ENCODE data around the gene KIAA1614.
"Not testable (repeated sequence)": the region's sequence is repeated elsewhere in the genome, so short reads cannot be mapped to it uniquely, and the experiment has no call there.

Gene KIAA1614

GRCh38 chr1:180954801-180955165, 42.1 kb downstream of the KIAA1614 start:
- Mint-ChIP-seq H3K9me3 (no peaks in the 10 kb centered on the region), H3K27me3 (ENCODE audit: low read depth, poor library complexity) (no peaks in the 10 kb centered on the region), H3K4me1 (peaks cover 5% of the 10 kb centered on the region), H3K27ac (no peak overlapping the region), H3K36me3 (ENCODE audit: low read depth) (peaks cover 48% of the 10 kb centered on the region), H3K4me3 (no peak overlapping the region)
- DNase-seq = no peak
- TF ChIP-seq, protein P1, sequence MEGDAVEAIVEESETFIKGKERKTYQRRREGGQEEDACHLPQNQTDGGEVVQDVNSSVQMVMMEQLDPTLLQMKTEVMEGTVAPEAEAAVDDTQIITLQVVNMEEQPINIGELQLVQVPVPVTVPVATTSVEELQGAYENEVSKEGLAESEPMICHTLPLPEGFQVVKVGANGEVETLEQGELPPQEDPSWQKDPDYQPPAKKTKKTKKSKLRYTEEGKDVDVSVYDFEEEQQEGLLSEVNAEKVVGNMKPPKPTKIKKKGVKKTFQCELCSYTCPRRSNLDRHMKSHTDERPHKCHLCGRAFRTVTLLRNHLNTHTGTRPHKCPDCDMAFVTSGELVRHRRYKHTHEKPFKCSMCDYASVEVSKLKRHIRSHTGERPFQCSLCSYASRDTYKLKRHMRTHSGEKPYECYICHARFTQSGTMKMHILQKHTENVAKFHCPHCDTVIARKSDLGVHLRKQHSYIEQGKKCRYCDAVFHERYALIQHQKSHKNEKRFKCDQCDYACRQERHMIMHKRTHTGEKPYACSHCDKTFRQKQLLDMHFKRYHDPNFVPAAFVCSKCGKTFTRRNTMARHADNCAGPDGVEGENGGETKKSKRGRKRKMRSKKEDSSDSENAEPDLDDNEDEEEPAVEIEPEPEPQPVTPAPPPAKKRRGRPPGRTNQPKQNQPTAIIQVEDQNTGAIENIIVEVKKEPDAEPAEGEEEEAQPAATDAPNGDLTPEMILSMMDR (IDR thresholded peaks at IDR 0.05) = no peak

DNA sequence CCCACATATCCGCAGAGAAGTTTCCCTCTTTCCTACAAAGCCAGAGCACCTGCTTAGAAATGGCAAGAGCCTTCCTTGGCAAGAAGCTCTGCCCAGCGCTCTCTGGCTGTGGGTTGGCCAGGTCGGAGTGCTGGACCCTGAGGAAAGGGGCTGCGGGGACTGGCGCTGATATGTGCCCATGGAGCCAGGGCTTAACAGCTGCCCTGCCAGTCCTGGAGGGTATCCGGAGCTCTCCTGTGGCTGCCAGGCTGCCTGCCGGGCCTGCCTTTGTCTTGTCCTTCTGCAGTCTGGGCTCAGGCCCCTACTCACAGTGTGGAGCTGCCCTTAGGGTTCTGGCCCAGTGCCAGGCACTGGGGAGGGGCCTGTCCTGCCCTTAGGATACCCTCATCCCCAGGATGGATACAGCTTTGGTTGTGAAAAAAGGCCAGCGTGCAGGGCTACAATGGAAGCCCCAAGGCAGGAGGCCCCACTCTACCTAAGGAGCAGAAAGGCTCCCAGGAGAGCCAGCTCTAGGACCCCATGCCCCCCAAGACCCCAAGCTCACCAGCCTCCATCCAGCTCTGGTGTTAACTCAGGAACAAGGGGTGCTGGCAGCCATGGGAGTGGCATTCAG, 43.4 kb downstream of the KIAA1614 start:
- H3K4me1 Mint-ChIP-seq = no peaks in the 10 kb centered on the region
- peaks cover 12% of the 10 kb centered on the region for H3K9me3 Mint-ChIP-seq
- H3K36me3 Mint-ChIP-seq (ENCODE audit: low read depth) = peaks cover 51% of the 10 kb centered on the region
- TF ChIP-seq, protein P1 (IDR thresholded peaks at IDR 0.05) = no peak
- H3K4me3 Mint-ChIP-seq = no peak overlapping the region
- H3K27ac Mint-ChIP-seq = peak overlapping the region; percentile 46
- no peaks in the 10 kb centered on the region for H3K27me3 Mint-ChIP-seq (ENCODE audit: low read depth, poor library complexity)
- no peak for DNase-seq

- peaks cover 68% of the 10 kb centered on the region for H3K36me3 Mint-ChIP-seq (ENCODE audit: low read depth)
Observed at GRCh38 chr1:180959620-180960019, 46.9 kb downstream of the KIAA1614 start.

GRCh38 chr1:180961622-180962021, 48.9 kb downstream of the KIAA1614 start:
- H3K36me3 Mint-ChIP-seq (ENCODE audit: low read depth) = peaks cover 66% of the 10 kb centered on the region
- peaks cover 15% of the 10 kb centered on the region for H3K9me3 Mint-ChIP-seq
- no peak for DNase-seq
- H3K4me3 Mint-ChIP-seq = no peak overlapping the region
- peak overlapping the region; percentile 92 for H3K27ac Mint-ChIP-seq
- H3K4me1 Mint-ChIP-seq = peaks cover 27% of the 10 kb centered on the region
- TF ChIP-seq, protein P1 (IDR thresholded peaks at IDR 0.05) = no peak
- H3K27me3 Mint-ChIP-seq (ENCODE audit: low read depth, poor library complexity) = no peaks in the 10 kb centered on the region

More at GRCh38 chr1:180959620-180960019, 46.9 kb downstream of the KIAA1614 start:
- H3K4me3 Mint-ChIP-seq; H3K27ac Mint-ChIP-seq; H3K27me3 Mint-ChIP-seq (ENCODE audit: low read depth, poor library complexity); DNase-seq: not testable (repeated sequence)
- Mint-ChIP-seq H3K4me1 (peaks cover 22% of the 10 kb centered on the region), H3K9me3 (peaks cover 15% of the 10 kb centered on the region)

DNA sequence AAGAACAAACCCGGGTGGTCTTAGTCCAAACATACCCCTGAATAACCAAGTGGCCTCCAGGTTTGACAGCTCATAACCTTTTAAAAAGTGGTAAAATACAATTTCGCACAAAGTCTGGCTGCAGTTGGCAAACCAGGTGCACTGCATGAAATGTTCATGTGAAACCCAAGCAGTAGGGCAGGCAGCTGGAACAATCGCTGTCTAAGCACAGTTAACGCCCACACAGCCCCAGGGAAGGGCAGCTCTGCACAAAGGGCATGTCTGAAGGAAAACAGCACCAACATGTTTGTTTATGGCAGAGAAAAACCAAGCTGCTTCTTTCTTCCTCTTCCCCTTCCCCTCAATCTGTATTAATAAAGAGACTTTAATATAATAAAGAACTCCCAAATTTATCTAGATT, 49.5 kb downstream of the KIAA1614 start:
- Mint-ChIP-seq H3K4me3 (no peak overlapping the region), H3K27me3 (ENCODE audit: low read depth, poor library complexity) (no peaks in the 10 kb centered on the region), H3K36me3 (ENCODE audit: low read depth) (peaks cover 66% of the 10 kb centered on the region), H3K4me1 (peaks cover 32% of the 10 kb centered on the region), H3K9me3 (peaks cover 15% of the 10 kb centered on the region), H3K27ac (peak overlapping the region; percentile 92)
- TF ChIP-seq, protein P1 (IDR thresholded peaks at IDR 0.05) = no peak
- no peak for DNase-seq

DNA sequence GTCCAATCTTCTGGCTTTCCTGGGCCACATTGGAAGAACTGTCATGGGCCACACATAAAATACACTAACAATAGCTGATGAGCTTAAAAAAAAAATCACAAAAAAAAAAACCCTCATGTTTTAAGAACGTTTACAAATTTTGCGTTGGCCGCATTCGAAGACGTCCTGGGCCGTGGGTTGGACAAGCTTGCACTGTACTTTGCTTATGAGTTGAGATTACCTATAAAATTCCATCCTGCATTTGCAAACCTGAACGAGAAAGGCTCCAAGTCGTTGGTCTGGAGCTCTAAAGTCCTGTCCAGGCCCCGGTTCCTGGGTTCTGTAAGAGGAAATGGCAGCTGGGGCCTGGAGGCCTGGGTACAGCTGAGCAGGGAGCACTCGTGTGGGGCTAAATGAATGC, 51.4 kb downstream of the KIAA1614 start:
- Mint-ChIP-seq H3K36me3 (ENCODE audit: low read depth) (peaks cover 68% of the 10 kb centered on the region), H3K4me3 (no peak overlapping the region), H3K27me3 (ENCODE audit: low read depth, poor library complexity) (no peaks in the 10 kb centered on the region), H3K9me3 (peaks cover 15% of the 10 kb centered on the region), H3K4me1 (peaks cover 43% of the 10 kb centered on the region), H3K27ac (no peak overlapping the region)
- no peak for DNase-seq
- TF ChIP-seq, protein P1 (IDR thresholded peaks at IDR 0.05) = no peak

All from nephron progenitor cell (in vitro differentiated cells).